Stimulated activated CD4-positive, alpha-beta T cell treated with anti-CD3 and anti-CD28 coated beads, TNF-alpha, amount 100 ng/mL, for 24 hours (primary cell): Measurements from ENCODE around the gene BPIFA3.

Source experiments
- DNase-seq, 3 experiments: peaks; one replicate each; pipeline ENCODE4 v3.0.0-alpha.2; 2020; ENCODE audit warnings: low read depth in 3 of 3

BPIFA3 gene

DNA sequence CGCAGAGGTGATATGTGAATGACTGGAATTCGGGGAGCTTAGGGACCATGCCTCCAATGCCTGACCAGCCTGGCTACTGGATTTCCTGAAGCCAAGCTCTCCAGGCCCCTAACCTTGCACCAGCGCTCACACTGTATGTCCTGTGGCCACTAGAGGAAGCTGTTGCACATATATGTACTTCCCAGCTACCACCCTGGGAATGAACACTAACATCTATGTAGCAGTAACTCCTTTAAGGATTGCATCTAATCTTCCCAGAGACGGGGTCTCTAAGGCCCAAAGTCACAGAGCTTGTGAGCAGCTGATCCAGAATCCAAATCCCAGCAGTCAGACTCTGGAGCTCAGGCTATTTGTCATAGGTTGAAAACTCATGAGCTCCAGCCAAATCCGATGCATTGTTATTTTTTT lies 45.5 kb downstream of the BPIFA3 start:
- no peak for DNase-seq

- DNase-seq: no peak
Measured at GRCh38 chr20:33263784-33264183, 46.6 kb downstream of the BPIFA3 start.

DNA sequence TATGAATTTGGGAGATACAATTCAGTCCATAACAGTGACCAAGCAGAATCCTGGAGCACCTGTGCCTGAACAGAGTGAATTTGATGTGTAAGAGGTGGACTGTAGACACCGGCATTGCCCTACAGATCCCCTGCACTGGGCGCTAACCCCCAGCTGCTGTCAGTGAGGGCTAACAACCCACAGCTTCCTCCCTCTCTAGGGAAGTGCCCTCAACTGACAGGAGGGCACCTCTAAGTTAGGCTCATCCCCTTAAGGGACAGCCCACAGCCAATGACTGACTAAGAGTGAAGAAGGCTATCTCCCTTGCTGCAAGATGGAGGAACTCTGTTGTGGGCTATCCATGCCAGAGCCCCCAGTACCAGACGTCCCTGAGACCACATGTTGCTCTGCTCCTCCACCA lies 50.5 kb downstream of the BPIFA3 start:
- DNase-seq: no peak

- DNase-seq: no peak
Measured at GRCh38 chr20:33272155-33272873, 55.2 kb downstream of the BPIFA3 start.

- DNase-seq: peak in 1 of 3 experiments; percentile 4
Measured at GRCh38 chr20:33273117-33273851, 56.1 kb downstream of the BPIFA3 start.

DNA sequence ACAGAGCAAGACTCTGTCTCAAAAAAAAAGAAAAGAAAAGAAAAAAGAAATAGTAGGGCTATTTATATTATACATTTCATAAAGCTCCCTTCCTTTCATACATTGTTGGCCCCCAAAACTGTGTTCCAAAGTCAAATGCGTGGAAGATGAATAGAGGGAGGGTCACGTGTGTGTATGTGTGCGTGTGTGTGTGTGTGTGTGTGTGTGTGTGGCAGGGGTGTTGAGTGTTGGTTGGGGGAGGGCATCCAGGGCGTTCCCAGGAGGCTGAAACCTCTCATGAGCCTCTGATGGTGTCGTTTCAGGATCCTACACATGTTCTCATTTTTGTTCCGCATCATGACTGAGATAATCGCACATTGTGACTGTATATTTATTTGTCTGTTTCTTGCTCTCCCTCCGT lies 58.1 kb downstream of the BPIFA3 start:
- no peak for DNase-seq

- no peak for DNase-seq
Measured at GRCh38 chr20:33275871-33276270, 58.7 kb downstream of the BPIFA3 start.

DNA sequence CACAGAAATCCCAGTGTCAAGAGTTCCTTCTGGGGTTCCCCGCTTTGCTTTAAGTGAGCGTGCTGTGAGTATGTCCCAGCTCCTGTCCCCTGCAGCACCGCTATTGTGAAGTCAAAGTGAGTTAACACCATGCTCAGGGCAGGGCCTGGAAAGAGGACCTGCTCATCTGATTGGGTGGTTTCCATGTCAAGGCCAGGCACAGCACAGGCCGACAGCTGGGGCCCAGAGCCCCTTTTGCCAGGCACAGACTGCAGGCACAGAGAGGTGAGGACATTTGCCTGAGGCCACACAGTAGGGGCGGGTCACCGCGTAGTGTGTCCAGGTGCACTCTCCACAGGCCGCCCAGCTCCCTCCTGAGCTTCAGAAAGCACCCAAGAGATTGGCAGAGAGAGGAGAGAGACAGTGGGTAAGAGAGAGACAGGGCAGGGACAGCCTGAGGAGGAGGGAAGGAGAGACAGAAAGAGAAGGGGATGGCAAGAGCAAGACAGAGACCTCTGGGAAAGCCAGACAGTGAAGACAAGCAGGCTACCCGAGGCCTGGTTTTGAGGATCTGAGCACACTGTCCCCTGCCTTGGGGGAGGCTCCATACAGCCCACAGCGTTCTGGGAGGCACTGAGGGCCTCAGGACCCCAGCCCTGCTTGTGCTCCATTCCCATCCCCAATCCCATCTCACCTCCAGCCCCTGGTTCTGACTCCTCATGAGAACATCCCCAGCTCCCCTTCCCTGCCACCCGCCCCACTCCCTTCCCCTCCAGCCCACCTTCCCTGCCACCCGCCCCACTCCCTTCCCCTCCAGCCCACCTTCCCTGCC lies 59.4 kb downstream of the BPIFA3 start:
- no peak for DNase-seq
